Kidney (tissue), 14 donors: ENCODE data around the gene RAB28. TPM values are rescaled to one million over a fixed set of nuclear protein-coding genes. Genes with fewer than 3 reads are reported as not detected.

Experiments used
- DNase-seq, 5 donors: peaks; one replicate each; pipeline ENCODE4 v3.0.0-alpha.2; 2013 to 2020
- FAIRE-seq: peaks from 2 replicates; lab custom pipeline; 2012; peaks lifted over from hg19 to GRCh38; lab: Jason Lieb, UNC
- H3K27ac ChIP-seq, 2 donors: one replicate each; pipeline ENCODE4 v1.7.0; 2013; ENCODE audit warnings: low read depth in 2 of 2, low read length in 2 of 2, inconsistent platforms in 1 of 2
- H3K27me3 ChIP-seq: one replicate; pipeline ENCODE4 v1.7.1; 2013; ENCODE audit warnings: low read length, inconsistent platforms; ENCODE audit not compliant: control insufficient read depth, insufficient read depth
- H3K36me3 ChIP-seq, 3 donors: one replicate each; pipeline versions ENCODE4 v1.7.0 to v1.7.1; 2013; ENCODE audit warnings: low read length in 3 of 3, control low read depth in 1 of 3, inconsistent platforms in 1 of 3; ENCODE audit not compliant: insufficient read depth in 3 of 3, control insufficient read depth in 2 of 3
- H3K4me1 ChIP-seq, 3 donors: one replicate each; pipeline versions ENCODE4 v1.7.0 to v1.7.1; 2013; ENCODE audit warnings: low read length in 3 of 3, inconsistent platforms in 1 of 3, low read depth in 1 of 3; ENCODE audit not compliant: control insufficient read depth in 2 of 3, insufficient read depth in 2 of 3
- H3K4me3 ChIP-seq, 3 donors: one replicate each; pipeline versions ENCODE4 v1.7.0 to v1.8.1; 2013; ENCODE audit warnings: low read length in 3 of 3, control low read depth in 1 of 3, inconsistent platforms in 1 of 3
- H3K9ac ChIP-seq, 3 donors: one replicate each; pipeline versions ENCODE4 v1.7.0 to v1.7.1; 2013; ENCODE audit warnings: low read length in 3 of 3, control low read depth in 1 of 3, inconsistent platforms in 1 of 3
- H3K9me3 ChIP-seq, 3 donors: one replicate each; pipeline versions ENCODE4 v1.7.0 to v1.7.1; 2013; ENCODE audit warnings: low read length in 3 of 3, control low read depth in 1 of 3, inconsistent platforms in 1 of 3; ENCODE audit not compliant: control insufficient read depth in 2 of 3, insufficient read depth in 1 of 3
- intact Hi-C: fragments of 100-400 bp; cut with DNase I; formaldehyde crosslinking; loops from one replicate; pipeline ENCODE4 v1.11.1; 2022
- polyA plus RNA-seq: library from polyadenylated mRNA; stranded (reverse); fragments of 350-450 nt; fragmentation: Illumina TruSeq; extraction: RNeasy Lipid Tissue Mini Kit (QIAGEN cat#74804); gene quantifications from one replicate; pipeline ENCODE4 v1.2.3, GENCODE V29; 2014; ENCODE audit warnings: low read depth, low replicate concordance; ENCODE audit not compliant: insufficient read depth
- total RNA-seq: library from RNA; stranded (reverse); fragmentation: NEBNext Ultra II Directional; extraction: Animal tissue kit (Norgen Biotek cat#: 25700); gene quantifications from one replicate; pipeline ENCODE4 v1.2.1, GENCODE V29; 2021
- TF ChIP-seq, protein P1 (sequence below): IDR thresholded peaks from 3 replicates; pipeline ENCODE4 v1.5.1; 2012; ENCODE audit warnings: mild to moderate bottlenecking, moderate library complexity, borderline replicate concordance; ENCODE audit not compliant: insufficient read depth; ENCODE audit errors: extremely low read depth
- donor health status: control.
- donor health status: control.
- donor health status: control.
- donor health status: control.
- donor health status: control.
- donor health status: DM: yes; HTN: yes; CAD: no.
- donor health status: Normal renal cell carcinoma (clear cell type).

RAB28 gene
- total and polyA plus RNA-seq, 2 donors from 2014 or later, result 16.2 to 19.1 TPM

DNA sequence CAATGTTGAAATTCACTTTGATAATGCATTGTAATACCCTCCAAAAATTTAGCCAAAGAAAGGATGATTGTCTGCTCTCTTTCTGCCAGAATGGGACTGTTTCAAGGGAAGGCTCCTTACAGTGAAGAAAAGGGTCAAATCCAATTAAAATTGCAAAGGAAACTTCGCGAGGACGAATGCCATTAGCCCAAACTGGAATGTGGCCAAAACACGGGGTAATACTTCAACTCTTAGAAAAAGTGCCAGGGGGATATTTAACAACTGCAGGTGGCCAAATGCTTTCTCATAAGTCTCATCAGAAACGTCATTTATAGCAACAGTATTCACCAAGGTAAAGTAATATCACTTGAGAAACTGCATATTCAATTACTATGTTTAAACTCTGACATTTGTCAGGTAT is 31.1 kb upstream of the RAB28 start:
- H3K36me3 ChIP-seq, result no peaks in the 10 kb centered on the region
- FAIRE-seq (no peak), DNase-seq (peak in 1 of 5 donors; percentile 8)
- intact Hi-C loops, result no loop called here
- TF ChIP-seq, protein P1, sequence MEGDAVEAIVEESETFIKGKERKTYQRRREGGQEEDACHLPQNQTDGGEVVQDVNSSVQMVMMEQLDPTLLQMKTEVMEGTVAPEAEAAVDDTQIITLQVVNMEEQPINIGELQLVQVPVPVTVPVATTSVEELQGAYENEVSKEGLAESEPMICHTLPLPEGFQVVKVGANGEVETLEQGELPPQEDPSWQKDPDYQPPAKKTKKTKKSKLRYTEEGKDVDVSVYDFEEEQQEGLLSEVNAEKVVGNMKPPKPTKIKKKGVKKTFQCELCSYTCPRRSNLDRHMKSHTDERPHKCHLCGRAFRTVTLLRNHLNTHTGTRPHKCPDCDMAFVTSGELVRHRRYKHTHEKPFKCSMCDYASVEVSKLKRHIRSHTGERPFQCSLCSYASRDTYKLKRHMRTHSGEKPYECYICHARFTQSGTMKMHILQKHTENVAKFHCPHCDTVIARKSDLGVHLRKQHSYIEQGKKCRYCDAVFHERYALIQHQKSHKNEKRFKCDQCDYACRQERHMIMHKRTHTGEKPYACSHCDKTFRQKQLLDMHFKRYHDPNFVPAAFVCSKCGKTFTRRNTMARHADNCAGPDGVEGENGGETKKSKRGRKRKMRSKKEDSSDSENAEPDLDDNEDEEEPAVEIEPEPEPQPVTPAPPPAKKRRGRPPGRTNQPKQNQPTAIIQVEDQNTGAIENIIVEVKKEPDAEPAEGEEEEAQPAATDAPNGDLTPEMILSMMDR, result no peak
- no peak overlapping the region for H3K4me3 ChIP-seq
- H3K9me3 ChIP-seq, result no peaks in the 10 kb centered on the region
- H3K9ac ChIP-seq, result no peak overlapping the region
- no peaks in the 10 kb centered on the region for H3K4me1 ChIP-seq
- H3K27me3 ChIP-seq, result peaks cover 33% of the 10 kb centered on the region
- H3K27ac ChIP-seq, result no peak overlapping the region

DNA sequence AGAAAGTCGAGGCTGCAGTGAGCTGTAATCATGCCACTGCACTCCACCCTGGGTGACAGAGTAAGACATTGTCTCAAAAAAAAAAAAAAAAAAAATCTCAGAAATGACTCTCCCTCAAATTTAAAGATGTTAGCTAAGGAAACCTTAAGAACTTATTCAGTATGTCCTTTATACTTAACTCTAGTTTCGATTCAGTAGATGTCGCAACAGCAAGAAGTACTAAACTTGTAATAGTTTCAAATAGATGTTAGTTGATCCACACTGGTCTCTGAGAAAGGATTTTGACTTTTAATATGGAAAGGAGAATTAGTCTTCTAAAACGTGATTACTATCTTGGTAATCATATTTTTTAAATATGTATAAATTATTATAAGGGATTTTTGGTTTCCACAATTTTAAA is 30.6 kb upstream of the RAB28 start:
- TF ChIP-seq, protein P1, result no peak
- H3K4me1 ChIP-seq, result no peaks in the 10 kb centered on the region
- H3K9me3 ChIP-seq, result no peaks in the 10 kb centered on the region
- no peak for FAIRE-seq
- DNase-seq, result no peak
- peaks cover 29% of the 10 kb centered on the region for H3K27me3 ChIP-seq
- no peak overlapping the region for H3K27ac ChIP-seq
- no peaks in the 10 kb centered on the region for H3K36me3 ChIP-seq
- intact Hi-C loops, result no loop called here
- H3K9ac ChIP-seq, result no peak overlapping the region
- H3K4me3 ChIP-seq, result no peak overlapping the region

DNA sequence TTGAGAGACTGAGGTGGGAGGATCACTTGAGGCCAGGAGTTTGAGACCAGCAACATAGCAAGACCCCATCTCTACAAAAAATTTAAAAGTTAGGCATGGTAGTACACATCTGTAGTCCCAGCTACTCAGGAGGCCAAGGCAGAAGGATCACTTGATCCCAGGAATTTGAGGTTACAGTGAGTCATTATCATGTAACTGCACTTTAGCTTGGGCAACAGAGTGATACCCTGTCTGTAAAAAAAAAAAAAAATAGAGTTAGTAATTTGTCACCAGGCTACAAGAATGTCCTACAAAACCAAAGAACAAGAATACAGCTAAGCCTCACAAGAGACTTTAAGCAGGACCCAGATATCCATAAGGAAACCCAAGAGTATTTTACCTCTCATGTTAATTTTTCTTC is 27.0 kb upstream of the RAB28 start:
- TF ChIP-seq, protein P1, result no peak
- intact Hi-C loops, result no loop called here
- H3K27ac ChIP-seq, result no peak overlapping the region
- H3K4me3 ChIP-seq, result no peak overlapping the region
- H3K9me3 ChIP-seq, result no peaks in the 10 kb centered on the region
- no peaks in the 10 kb centered on the region for H3K4me1 ChIP-seq
- no peak for DNase-seq
- H3K27me3 ChIP-seq, result peaks cover 7% of the 10 kb centered on the region
- H3K36me3 ChIP-seq, result no peaks in the 10 kb centered on the region
- no peak for FAIRE-seq
- H3K9ac ChIP-seq, result no peak overlapping the region

DNA sequence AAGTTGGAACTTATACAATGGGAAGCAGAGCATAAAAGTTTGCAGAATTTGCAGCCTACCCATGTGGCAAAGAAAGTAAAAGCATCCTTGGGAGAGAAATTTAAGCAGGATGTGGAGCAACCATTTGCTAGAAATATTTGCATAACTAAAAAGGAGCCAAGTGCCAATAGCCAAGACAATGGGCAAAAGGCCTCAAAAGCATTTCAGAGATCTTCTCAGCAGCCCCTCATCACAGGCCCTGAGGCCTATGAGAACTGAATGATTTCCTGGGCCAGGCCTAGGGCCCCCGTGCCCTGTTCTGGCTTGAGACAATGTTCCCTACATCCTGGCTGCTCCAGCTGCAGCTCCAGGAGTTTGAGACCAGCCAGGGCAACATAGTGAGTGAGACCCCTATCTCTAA is 25.3 kb upstream of the RAB28 start:
- FAIRE-seq (no peak), DNase-seq (no peak)
- H3K4me1 ChIP-seq, result no peaks in the 10 kb centered on the region

More for the DNA sequence above, 25.3 kb upstream of the RAB28 start:
- intact Hi-C loops, result no loop called here
- TF ChIP-seq, protein P1, result no peak
- no peak overlapping the region for H3K27ac ChIP-seq
- peaks cover 2% of the 10 kb centered on the region for H3K27me3 ChIP-seq
- no peak overlapping the region for H3K9ac ChIP-seq
- no peaks in the 10 kb centered on the region for H3K9me3 ChIP-seq
- no peaks in the 10 kb centered on the region for H3K36me3 ChIP-seq
- no peak overlapping the region for H3K4me3 ChIP-seq
